Testis (tissue), 3 donors: ENCODE data around the gene C10orf67. TPM values are rescaled to one million over a fixed set of nuclear protein-coding genes. Genes with fewer than 3 reads are reported as not detected.

Experiments
- DNase-seq: peaks from one replicate; pipeline ENCODE4 v3.0.0-alpha.2; 2019
- H3K27ac ChIP-seq, 2 donors: fragments of 200-600 bp; sonication (generic); one replicate each; pipeline ENCODE4 v1.5.1; 2019
- H3K27me3 ChIP-seq: fragments of 200-600 bp; sonication (generic); one replicate; pipeline ENCODE4 v1.5.1; 2019
- H3K36me3 ChIP-seq: fragments of 200-600 bp; sonication (generic); one replicate; pipeline ENCODE4 v1.5.1; 2017; ENCODE audit warnings: low read depth; ENCODE audit errors: missing control alignments
- H3K4me1 ChIP-seq: fragments of 200-600 bp; sonication (generic); one replicate; pipeline ENCODE4 v1.5.1; 2019
- H3K4me3 ChIP-seq, 2 donors: fragments of 200-600 bp; sonication (generic); one replicate each; pipeline ENCODE4 v1.5.1; 2017 to 2019
- H3K9me3 ChIP-seq: fragments of 200-600 bp; sonication (generic); one replicate; pipeline ENCODE4 v1.5.1; 2017
- CTCF ChIP-seq, 3 experiments: fragments of 450-650 bp in 2 of 3; fragments of 200-600 bp in 1 of 3; sonication (generic) in 1 of 3; IDR thresholded peaks; one replicate each; pipeline ENCODE4 v1.5.1; 2016 to 2019; ENCODE audit warnings: antibody characterized with exemption in 3 of 3, mild to moderate bottlenecking in 2 of 3, moderate library complexity in 1 of 3
- POLR2A ChIP-seq: fragments of 450-650 bp; IDR thresholded peaks from one replicate; pipeline ENCODE4 v1.6.1; 2017; ENCODE audit warnings: antibody characterized with exemption, mild to moderate bottlenecking, moderate library complexity
- WGBS, 2 donors: methylation state at CpG; one replicate each; pipeline ENCODE4 v1.1.5; 2018; 5-methylcytosine and 5-hydroxymethylcytosine counted together
- intact Hi-C: fragments of 100-400 bp; cut with DNase I; formaldehyde crosslinking; loops from one replicate; pipeline ENCODE4 v1.15.1; 2023; ENCODE audit warnings: low total_unique reads
- polyA plus RNA-seq: library from polyadenylated mRNA; stranded (reverse); fragments of 350-450 nt; fragmentation: Illumina TruSeq; extraction: RNeasy Lipid Tissue Mini Kit (QIAGEN cat#74804); gene quantifications from one replicate; pipeline ENCODE4 v1.2.3, GENCODE V29; 2014; ENCODE audit warnings: low read depth, low replicate concordance; ENCODE audit not compliant: insufficient read depth
- total RNA-seq, 2 donors: library from RNA; depleted of rRNA; stranded (reverse); fragments of >200 nt; gene quantifications; one replicate each; pipeline ENCODE4 v1.2.3, GENCODE V29; 2016

Gene C10orf67
- total and polyA plus RNA-seq, 3 donors from 2014 or later: 3.0 to 11.1 (median 7.1) TPM

GRCh38 chr10:23362879-23363792 lies 18.5 kb upstream of the C10orf67 start:
- DNase-seq: no peak
- 80 to 84% methylated on average over 9 of the region's 9 CpGs for WGBS, 2 donors
- TF ChIP-seq CTCF (IDR thresholded peaks at IDR 0.05) (no peak), POLR2A (no peak)
- Histone ChIP-seq H3K4me3 (no peak overlapping the region), H3K36me3 (no peaks in the 10 kb centered on the region), H3K4me1 (no peaks in the 10 kb centered on the region), H3K9me3 (no peaks in the 10 kb centered on the region), H3K27ac (no peak overlapping the region), H3K27me3 (no peaks in the 10 kb centered on the region)
- intact Hi-C loops: no loop called here

- Histone ChIP-seq H3K9me3 (no peaks in the 10 kb centered on the region), H3K27me3 (no peaks in the 10 kb centered on the region), H3K27ac (no peak overlapping the region), H3K4me1 (no peaks in the 10 kb centered on the region), H3K36me3 (no peaks in the 10 kb centered on the region), H3K4me3 (no peak overlapping the region)
- TF ChIP-seq POLR2A: no peak
- no peak for DNase-seq
- 94 to 100% methylated on average over 1 of the region's 1 CpG for whole genome bisulfite sequencing, 2 donors
- intact Hi-C loops: no loop called here
Observed at GRCh38 chr10:23362069-23362830, 17.7 kb upstream of the C10orf67 start.

GRCh38 chr10:23361665-23362064 lies 17.1 kb upstream of the C10orf67 start:
- Histone ChIP-seq H3K36me3 (no peaks in the 10 kb centered on the region), H3K4me1 (no peaks in the 10 kb centered on the region), H3K27me3 (no peaks in the 10 kb centered on the region), H3K27ac (no peak overlapping the region), H3K4me3 (no peak overlapping the region), H3K9me3 (no peaks in the 10 kb centered on the region)
- WGBS, 2 donors: 78 to 82% methylated on average over 2 of the region's 2 CpGs
- intact Hi-C loops: no loop called here
- no peak for DNase-seq
- no peak for TF ChIP-seq CTCF (IDR thresholded peaks at IDR 0.05)
- no peak for TF ChIP-seq POLR2A

- intact Hi-C loops: no loop called here
- WGBS, 2 donors: 85 to 86% methylated on average over 7 to 8 of the region's 8 CpGs
- Histone ChIP-seq H3K27me3 (no peaks in the 10 kb centered on the region), H3K36me3 (no peaks in the 10 kb centered on the region), H3K9me3 (no peaks in the 10 kb centered on the region), H3K27ac (no peak overlapping the region), H3K4me1 (no peaks in the 10 kb centered on the region), H3K4me3 (no peak overlapping the region)
- no peak for TF ChIP-seq POLR2A
- TF ChIP-seq CTCF (IDR thresholded peaks at IDR 0.05): no peak
- DNase-seq: no peak
Observed at GRCh38 chr10:23359692-23360380, 15.2 kb upstream of the C10orf67 start.

- intact Hi-C loops: no loop called here
- no peaks in the 10 kb centered on the region for H3K4me1 ChIP-seq
- DNase-seq: no peak
- H3K4me3 ChIP-seq: no peak overlapping the region
- no peak overlapping the region for H3K27ac ChIP-seq
- no peaks in the 10 kb centered on the region for H3K9me3 ChIP-seq
- TF ChIP-seq POLR2A: no peak
- no peaks in the 10 kb centered on the region for H3K27me3 ChIP-seq
- 84 to 87% methylated on average over 2 of the region's 2 CpGs for WGBS, 2 donors
- H3K36me3 ChIP-seq: no peaks in the 10 kb centered on the region
Observed at GRCh38 chr10:23358357-23358756, 13.8 kb upstream of the C10orf67 start.
